HG03457 (cell line): Measurements from ENCODE around the gene DCTD.

Source experiments
- ATAC-seq: cut with Tn5 transposase; IDR thresholded peaks from one replicate; pipeline ENCODE4 v1.9.1; 2021; ENCODE audit warnings: moderate number of reproducible peaks; ENCODE audit not compliant: unreplicated experiment

The DCTD gene

DNA sequence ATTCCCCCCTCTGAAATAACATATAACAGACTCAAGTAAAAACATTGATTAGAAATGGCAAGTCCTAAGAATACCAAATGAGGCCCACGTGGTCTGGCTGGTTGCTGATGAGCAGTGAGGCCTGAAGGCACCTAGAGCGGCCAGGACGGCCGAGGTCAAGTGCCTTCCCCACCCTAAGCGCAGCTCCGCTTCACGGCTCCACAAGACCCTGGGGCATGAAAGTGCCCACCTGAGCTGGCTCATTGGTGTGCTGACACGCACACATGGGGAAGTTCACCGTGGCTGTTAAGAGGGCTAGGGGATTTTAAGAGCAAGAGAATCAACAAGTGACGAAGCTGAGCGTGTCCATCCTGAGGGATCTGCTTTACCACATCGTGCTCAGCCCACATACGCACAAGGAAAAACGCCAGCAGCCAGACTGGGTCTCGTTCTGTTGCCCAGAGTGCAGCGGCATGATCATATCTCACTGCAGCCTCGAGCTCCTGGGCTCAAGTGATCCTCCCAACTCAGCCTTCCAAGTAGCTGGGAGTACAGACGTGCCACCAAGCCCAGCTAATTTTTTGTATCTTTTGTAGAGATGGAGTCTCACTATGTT lies 22.4 kb downstream of the DCTD start:
- ATAC-seq, result no peak

DNA sequence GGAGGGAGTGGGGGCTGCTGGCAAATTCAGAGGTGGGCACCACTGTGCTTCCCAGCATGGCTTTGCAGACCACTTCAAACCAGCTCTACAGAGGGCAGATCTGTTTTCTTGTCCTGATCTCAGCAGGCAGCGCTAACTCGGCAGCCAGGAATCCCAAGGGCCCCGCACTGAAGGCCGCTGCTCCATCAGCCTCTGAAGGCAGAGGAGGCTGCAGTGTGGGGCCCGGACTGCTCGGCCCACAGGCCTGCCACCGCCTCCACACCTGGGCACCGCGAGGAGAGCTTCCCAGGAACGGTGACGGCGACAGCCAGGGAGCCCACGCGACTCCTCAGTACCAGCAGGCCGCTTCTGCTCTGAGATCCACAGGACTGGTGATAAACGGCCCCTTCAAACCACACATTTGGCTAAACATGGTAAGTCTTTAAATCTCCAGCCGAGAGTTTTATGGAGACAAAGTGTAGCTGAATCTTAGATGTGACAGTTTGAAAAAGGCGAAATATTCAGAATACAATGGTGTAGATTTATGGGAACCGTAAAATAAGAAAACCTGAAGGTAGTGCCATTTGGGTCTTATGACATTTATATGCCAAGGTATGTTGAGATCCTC lies 23.6 kb downstream of the DCTD start:
- no peak for ATAC-seq

DNA sequence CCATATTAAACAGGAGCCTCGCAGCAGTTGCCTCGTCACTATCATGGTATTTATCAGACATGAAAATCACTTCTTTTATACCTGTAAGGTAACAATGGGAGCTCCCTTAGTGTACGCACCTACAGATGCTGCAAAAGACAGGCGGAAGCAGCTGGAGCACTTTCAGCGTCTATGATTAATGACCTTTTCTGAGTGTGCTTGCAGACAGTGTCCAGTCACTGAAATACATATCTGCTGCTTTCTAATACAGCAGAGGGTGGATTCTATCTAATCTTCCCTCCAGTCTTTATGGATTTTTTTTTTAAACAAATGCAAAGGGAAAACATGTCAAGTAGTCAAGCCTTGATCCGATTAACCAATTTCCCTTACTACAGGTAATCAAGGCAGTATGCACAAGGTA lies 24.1 kb downstream of the DCTD start:
- no peak for ATAC-seq

DNA sequence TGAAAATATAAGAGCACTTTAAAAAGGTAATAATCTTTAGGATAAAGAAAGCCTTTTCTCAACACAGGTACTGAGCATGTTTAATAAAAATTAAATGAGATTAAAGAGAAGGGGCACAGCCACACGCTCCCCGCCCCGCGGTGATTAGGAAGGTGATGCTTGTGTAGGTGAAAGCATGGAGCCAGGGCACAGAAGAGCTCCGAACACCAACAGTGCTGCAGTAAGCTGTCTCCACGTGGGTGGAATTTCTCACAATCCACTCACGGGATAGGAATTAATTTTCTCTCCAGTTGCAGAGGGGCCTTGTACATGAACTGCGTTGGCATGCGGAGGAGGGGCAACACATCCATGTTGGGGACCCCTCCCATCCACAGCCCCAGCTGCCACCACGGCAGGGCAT lies 27.0 kb downstream of the DCTD start:
- no peak for ATAC-seq

DNA sequence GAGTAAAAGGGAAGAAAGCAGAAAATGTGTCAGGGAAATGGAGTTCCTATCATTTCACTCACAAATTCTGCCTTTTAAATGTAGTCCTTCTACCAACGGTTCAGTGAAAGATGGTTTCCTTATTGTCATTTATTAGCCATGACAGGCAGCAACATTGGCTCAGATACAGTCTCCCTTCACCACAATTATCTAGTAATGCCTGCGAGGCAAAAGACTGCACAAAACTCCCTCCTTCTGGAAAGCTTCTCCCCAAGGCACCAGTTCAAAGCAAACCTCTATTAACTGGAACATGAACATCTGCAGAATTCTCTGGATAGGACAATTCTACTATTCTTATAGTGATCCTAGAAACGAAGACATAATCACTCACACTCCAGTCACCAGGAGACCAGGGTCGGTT lies 28.3 kb downstream of the DCTD start:
- no peak for ATAC-seq

DNA sequence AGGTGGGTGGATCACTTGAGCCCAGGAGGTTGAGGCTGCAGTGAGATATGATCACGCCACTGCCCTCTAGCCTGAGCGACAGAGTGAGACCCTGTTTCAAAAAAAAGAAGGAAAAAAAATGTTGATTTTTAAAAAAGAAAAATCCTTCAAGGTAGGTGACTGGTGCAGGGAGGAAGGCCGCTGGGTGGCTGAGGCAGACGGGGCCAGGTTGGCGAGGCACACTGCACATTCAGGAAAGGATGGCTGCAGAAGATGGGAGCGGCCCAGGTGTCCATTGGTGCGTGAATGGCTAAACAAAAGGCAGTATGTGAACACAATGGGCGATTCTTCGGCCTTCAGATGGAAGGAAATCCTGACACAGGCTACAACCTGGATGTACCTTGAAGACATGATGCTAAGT lies 30.4 kb downstream of the DCTD start:
- no peak for ATAC-seq

DNA sequence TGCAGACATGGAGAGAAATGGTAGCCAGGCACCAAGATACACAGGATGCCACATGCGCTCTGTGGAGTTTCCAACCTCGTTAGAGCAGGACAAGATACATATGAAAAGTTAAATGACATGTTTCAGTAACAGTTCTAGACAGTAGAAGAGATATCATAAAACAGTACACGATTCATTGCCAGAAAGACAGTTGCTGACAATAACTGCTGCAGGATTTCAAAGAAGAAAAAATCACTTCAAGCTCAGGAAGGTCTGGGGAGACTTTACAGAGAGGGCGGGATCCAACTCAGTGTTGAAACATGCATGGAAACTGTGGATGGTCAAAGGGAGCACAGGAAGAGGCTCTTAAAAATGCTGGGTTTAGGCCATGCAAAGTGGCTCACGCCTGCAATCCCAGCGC lies 31.0 kb downstream of the DCTD start:
- no peak for ATAC-seq

DNA sequence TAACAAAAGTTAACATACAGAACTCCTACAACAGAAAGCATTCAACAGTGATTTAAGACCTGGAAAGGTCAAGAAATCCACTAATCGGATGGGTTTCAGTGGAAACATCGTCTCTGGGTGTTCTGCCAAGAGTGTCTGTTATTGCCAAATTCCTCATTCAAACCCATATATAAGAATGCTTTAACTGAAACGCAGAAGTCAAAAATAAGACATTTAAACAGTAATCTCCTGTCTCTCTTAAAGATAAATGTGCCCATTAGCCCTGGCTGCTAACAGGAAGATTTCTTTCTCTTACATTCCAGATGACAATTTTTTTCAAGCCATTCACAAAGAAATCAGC lies 31.5 kb downstream of the DCTD start:
- ATAC-seq, result no peak

DNA sequence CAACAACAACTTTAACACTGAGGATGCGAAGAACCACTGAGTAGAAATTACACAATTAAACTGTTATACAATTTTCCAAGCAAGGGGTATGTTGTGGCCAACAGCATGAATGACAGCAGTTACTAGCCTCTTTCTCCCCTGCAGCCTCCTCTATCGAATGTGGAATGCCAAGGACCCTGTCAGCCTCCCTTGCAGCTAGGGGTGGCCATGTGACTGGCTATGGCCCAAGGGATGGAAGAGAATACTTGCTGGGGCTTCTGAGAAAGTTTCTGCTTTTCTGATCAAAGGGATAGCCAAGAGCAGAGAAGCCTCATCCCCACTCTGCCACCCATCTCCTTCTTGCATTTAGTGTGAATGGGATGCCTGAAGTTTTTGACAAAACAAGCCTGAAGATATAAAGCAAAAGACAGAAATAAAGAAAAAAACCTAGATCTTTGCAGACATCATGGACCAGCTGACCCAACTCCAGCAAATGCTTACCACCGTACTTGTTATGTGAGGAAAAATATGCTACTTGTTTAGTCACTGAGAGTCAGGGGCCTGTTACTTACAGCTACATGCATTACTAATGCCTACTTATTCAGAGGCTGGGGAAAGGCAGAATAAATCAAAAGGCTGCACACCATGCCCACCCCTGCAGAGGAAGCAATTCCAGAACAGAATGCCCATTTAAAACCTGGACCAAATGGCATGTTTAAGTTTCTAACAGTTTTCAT lies 32.0 kb downstream of the DCTD start:
- no peak for ATAC-seq

DNA sequence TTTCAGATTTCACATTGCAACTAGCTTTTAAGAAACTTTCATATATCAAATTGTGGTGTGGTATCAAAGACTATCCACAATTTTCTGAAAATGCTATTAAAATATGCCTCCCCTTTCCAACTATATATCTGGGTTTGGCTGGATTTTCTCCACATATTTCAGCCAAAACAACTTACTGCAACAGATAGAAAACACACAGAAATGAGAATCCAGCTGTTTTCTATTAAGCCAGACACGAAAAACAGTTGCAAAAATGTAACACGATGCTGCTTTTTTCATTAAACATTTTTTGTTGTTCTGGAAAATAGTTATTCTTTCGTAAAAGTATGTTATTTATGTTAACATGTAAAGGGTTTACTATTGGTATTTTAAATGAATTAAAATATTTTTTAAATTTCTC lies 33.1 kb downstream of the DCTD start:
- ATAC-seq, result no peak

DNA sequence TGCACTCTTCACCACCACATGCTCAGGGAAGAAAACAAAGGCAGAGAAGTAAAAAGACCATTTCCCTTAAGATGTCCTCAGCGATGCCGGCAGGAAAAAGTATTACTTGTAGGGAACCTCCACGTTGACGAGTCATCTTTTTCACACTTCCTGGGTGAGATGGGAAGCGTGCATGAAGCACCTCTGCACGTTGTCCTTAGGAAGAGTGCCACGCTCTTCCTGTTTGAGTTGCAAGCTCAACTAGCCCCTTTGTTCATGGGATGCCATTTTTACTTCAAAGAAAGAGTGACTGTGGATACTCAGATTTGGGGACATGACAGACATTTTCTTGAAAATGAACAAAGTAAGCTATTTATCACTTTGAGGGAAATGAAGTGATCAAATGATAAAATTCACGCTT lies 33.8 kb downstream of the DCTD start:
- no peak for ATAC-seq

DNA sequence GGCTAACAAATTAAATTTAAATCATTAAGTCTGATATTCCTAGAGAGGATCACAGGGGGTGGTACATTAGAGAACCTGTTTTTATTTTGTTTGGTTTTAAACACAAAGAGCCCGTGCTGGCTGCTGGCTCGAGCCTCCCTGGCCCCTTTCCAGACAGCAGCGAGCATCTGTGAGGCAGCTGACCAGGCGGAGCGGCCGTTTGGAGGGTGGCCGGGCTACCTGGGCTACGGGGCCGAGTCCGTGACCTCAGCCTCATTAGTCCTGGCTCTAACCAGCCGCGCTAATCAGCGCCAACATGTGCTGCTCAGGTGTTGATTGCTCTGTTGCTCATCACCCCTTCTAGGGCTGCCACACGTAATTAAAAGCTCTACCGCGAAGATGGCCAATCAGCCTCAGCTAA lies 35.3 kb downstream of the DCTD start:
- ATAC-seq, result no peak

DNA sequence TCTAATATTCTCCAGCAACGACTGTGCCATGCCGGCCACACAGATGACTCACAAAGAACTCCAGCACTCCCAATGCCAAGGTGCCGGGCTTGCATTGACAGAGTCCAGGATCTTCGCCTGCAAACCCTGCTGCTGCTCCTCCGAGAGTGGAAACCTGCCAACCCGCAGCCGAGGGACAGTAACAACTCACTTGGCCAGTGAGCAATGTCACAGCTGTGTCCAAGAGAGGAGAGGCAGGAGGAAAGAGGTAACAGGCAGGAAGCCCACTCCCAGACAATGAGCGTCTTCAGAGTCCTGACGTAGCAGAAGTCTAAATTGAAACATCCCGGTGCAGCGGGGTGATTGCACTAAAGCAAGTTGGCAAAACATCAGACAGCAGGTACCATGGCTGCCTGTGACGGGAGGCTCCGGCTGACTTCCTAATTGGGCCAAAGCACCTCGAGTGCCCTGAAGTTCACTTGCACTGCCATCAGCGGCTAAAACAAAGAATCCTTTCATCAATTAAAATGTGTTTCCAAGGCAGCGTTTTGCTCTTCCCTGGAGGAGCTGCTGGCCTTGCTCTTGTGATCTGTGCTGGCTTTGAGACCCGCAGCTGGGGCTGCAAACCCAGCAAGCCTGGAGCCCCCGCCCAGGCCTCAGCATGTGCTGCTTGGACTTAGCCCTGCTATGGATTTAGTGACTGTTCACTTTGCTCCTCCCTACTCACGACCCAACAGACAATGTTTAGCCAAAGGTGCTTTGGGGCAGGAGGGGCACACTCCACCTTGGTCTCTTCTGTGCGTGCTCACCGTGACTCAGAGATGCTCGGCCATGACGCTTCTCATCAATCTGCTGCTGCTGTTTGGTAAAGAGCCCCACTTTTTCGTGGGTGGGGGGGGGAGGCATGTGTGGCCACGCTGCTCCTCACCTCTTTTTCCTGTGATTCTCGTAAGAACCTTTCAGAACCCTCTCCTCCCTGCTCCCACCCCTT lies 36.5 kb downstream of the DCTD start:
- no peak for ATAC-seq

DNA sequence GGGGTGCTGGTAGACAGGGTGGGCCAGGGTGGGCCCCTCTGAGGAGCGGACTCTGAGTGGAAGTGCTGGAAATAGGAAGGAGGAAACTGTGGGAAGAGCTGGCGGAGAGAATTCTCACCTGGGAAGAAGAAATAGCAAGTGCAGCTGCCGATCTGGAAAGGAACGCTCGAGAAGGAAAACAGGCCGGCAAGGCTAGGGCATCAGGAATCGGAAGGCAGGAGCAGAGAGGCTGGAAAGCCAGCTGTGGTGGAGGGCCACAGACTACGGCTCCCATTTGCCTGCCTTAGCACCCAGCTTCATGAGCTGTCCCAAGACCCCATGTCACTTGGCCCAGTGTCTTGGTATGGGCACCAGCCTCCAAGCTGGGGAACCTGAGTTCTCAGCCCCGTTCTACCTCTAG lies 37.3 kb downstream of the DCTD start:
- no peak for ATAC-seq

DNA sequence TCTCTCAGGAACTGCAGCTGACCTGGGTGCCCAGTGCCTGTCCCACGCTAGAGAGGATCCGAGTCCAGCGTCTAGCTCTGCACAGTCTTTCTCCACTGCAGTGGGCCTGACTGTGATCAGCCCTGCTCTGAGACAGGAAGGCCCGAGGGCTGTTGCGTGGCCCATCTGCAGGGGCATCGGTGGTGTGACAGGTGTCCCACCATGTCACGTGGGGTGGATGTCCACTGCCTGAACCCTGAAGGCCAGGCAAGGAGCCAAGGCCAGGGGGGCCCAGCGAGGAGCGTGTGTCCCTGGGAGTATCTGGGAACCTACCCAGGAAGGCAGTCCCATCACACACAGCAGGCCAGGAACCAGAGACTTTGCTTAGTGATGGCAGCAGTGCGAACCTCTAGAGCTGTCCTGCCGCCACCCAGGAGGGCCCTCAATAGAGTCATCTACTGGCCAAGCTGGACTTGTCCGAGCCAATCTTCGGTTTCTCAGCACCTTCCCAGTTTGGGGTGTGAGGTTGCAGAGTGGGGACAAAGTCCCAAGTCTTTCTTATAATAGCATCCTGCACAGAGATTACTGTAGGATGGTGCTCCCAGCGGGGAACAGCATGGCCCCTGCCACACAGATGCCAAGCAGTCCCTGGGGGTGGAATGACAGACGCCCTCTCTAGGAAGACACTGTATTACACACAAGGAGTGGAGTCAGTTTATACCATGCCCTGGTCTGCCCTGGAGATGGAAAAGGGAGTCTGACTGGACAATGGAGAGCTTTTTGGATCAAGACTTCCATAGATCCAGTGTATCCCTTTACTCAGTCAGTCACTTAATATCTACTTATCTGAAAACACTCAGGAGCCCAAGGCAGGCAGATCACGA lies 38.3 kb downstream of the DCTD start:
- ATAC-seq, result no peak

DNA sequence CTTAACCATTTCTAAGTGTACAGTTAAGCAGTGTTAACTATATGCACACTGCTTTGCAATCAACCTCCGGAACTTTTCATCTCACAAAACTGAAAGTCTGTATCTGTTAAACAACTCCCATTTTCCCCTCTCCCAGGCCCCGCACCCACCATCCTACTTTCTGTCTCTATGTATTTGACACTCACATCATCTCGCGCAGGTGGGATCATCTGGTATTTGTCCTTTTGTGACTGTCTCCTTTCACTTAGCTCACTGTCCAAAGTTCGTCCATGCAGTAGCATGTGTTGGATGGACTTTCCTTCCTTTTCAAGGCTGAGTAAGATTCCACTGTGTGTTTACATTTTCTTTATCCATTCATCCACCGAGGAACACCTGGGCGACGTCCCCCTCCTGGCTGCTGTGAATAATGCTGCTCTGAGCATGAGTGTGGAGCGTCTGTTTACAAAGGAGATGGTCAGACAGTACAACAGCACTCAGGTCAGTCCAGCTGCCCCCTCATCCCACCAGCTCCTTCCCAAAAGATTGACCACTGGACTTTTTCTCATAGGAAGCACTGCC lies 39.8 kb downstream of the DCTD start:
- ATAC-seq, result no peak

DNA sequence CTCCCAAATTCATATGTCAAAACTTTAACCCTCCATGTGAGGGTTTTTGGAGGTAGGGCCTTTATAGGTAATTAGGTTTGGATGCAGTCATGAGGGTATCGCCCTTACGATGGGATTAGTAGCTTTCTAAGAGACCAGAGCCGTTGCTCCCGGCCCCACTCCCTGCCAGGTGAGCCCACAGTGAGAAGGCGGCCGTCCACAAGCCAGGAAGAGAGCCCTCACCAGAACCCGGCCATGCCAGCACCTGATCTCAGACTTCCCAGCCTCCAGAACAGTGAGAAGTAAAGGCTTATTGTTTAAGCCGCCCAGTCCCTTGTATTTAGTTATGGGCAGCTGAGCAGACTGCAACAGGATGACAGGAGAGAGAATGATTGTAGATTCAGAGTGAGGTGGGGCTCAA lies 40.8 kb downstream of the DCTD start:
- no peak for ATAC-seq

DNA sequence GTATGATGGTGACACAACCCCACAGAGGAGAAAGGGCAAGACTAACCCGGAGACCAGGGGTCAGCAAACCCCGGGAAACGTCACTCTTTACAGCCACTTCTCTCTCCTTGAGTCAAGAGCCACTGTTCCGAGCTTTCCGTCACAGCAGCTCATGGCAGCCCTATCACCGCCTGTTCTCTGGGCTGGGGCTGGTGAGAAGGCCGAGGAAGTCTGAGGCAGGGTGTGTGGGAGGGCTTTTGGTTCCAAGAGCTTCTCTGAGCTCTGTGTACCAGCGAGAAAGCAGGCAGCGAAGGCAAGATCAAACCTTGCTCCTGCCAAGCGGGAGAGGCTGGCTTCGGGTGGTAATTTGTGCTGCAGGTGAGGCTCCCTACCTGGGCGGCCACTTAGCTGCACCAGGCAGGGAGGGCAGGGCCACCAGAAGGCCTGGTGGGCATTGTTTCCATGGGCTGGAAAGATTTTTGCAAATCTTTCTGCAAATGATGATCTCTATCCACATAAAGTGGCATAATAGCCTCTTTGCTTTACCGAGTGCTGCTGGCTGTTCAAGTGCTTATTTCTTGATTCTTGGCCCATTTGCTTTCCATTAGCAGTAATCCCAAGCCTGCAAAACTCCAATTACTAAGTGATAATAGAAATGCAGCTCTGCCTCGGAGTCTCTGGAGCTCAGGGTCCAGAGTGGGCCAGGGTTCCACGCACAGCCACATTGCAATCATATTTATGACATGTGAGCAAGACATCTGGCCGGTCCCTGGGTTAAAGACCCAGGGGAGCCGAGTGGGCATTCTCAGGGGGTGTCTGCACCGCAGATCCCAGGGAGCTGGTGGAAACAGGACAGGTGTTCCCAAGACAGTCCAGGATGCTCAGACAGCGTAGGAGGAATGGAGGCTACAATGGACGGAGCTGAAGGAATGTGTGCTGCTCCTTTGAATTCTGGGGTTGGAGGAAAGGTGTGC lies 41.5 kb downstream of the DCTD start:
- ATAC-seq, result no peak

DNA sequence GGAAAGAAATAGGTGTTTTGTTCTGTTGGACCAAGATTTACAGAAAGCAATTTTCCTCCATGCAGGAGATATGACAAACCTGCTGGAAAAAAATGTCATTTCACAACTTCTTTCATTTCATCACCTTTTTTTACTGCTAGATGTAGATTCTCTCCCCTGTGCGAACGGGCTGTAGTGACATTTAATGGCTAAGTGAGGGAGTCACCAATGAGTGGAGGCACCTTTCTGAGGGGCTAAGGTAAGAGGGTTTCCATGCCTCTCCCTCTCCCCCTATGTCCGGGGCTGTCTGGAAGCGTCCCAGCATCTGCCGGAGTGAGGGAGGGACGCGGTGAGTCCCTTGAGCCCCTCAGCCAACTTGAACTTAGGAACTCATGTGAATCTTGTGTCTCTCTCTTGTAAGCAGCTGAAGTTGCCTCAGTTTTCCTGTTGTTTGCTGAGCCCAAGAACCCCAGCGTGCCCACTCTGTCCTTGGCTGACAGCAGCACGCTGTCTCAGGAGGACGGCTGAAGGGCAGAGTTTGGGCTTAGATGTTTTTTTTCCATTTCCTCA lies 42.3 kb downstream of the DCTD start:
- no peak for ATAC-seq
